Esophagus muscularis mucosa (tissue), 4 donors: ENCODE measurements around the gene DIP2C. TPM values are rescaled to one million over a fixed set of nuclear protein-coding genes. Genes with fewer than 3 reads are reported as not detected.
"Not testable (repeated sequence)": the region's sequence is repeated elsewhere in the genome, so short reads cannot be mapped to it uniquely, and the experiment has no call there.

Experiments used
- DNase-seq: peaks from one replicate; pipeline ENCODE4 v3.0.0-alpha.2; 2017; ENCODE audit errors: extremely low spot score
- H3K27ac ChIP-seq, 4 donors: fragments of 200-600 bp; sonication (generic); replicated peaks in 1 of 4; 1 replicate in 3 of 4; 2 replicates in 1 of 4; pipeline ENCODE4 v1.5.1; 2016 to 2019; ENCODE audit warnings: mild to moderate bottlenecking in 1 of 4
- H3K27me3 ChIP-seq, 4 donors: fragments of 200-600 bp; sonication (generic); one replicate each; pipeline versions ENCODE4 v1.5.1 to v1.6.0; 2016 to 2019
- H3K36me3 ChIP-seq, 4 donors: fragments of 200-600 bp; sonication (generic); one replicate each; pipeline ENCODE4 v1.5.1; 2016 to 2019
- H3K4me1 ChIP-seq, 4 donors: fragments of 200-600 bp; sonication (generic); one replicate each; pipeline ENCODE4 v1.5.1; 2016 to 2019
- H3K4me3 ChIP-seq, 4 donors: fragments of 200-600 bp; sonication (generic); 1 replicate in 2 of 4; 2 replicates in 2 of 4; pipeline ENCODE4 v1.5.1; 2016 to 2019; ENCODE audit warnings: mild to moderate bottlenecking in 4 of 4, moderate library complexity in 1 of 4
- H3K9me3 ChIP-seq, 4 donors: fragments of 200-600 bp; sonication (generic); 1 replicate in 3 of 4; 2 replicates in 1 of 4; pipeline ENCODE4 v1.5.1; 2016 to 2019
- EP300 ChIP-seq: sonication (generic); formaldehyde crosslinking; IDR thresholded peaks from one replicate; pipeline ENCODE4 v1.6.1; 2017; ENCODE audit warnings: antibody characterized with exemption
- POLR2A ChIP-seq: fragments of 450-650 bp; IDR thresholded peaks from one replicate; pipeline ENCODE4 v1.6.1; 2017; ENCODE audit warnings: antibody characterized with exemption, moderate library complexity, mild to moderate bottlenecking, low read depth
- POLR2AphosphoS5 ChIP-seq, 2 donors: sonication (generic); formaldehyde crosslinking; IDR thresholded peaks; one replicate each; pipeline ENCODE4 v1.6.1; 2017; ENCODE audit warnings: antibody characterized with exemption in 2 of 2
- WGBS: methylation state at CpG from one replicate; pipeline ENCODE4 v1.1.5; 2018; 5-methylcytosine and 5-hydroxymethylcytosine counted together
- intact Hi-C: fragments of 100-400 bp; cut with DNase I; formaldehyde crosslinking; loops from one replicate; pipeline ENCODE4 v1.15.1; 2023
- total RNA-seq, 4 donors: library from RNA; depleted of rRNA; stranded (reverse); fragments of >200 nt; gene quantifications; one replicate each; pipeline versions ENCODE4 v1.1.0 to v1.2.1, GENCODE V29; 2016
- TF ChIP-seq, protein P1 (sequence below), 3 experiments: fragments of 200-600 bp in 2 of 3; fragments of 450-650 bp in 1 of 3; sonication (generic) in 2 of 3; IDR thresholded peaks; one replicate each; pipeline ENCODE4 v1.5.1; 2017 to 2019; ENCODE audit warnings: antibody characterized with exemption in 3 of 3, mild to moderate bottlenecking in 2 of 3, moderate library complexity in 1 of 3

DIP2C gene
- total RNA-seq, 4 donors from 2014 or later = 38.6 to 66.4 (median 55.7) TPM

DNA sequence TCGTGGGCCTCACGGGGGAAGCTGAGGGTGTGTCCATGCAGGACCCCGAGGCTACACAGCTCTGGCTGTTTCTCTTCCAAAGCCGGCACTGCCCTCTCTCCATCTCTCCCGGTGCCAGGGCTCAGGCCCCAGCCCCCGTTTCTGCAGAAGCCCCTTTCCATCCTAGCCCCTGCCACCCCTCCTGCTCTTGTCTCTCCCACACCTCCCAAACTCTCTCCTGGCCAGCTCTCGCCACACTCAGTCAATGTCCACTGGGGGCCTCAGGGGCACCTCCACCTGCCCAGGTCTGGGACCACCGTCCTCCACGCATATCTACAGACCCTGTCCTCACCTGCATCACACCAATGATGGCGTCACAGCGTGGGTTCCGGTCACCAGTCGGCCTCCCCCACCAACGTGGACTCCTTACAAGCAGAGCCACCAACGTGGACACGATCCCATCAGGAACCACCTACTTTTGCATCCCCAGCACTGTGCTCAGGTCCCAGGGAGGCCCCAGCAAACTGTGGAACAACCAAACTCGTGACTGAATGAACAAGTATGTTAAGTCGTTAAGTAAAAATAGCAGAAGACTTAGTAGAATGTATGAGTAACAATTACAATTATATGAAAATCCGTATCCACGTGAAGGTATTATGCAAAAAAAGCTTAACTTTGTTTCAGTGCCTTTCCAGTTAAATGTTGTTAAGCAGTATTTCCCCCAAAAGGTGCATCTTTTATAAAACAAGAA, 38.4 kb downstream of the DIP2C start:
- peaks cover 0 to 1% (median 0%) of the 10 kb centered on the region in 4 donors for H3K9me3 ChIP-seq
- H3K27me3 ChIP-seq = no peaks in the 10 kb centered on the region
- intact Hi-C loops = no loop called here
- peak overlapping the region; percentile 83 to 93 (median 89) for H3K27ac ChIP-seq
- DNase-seq = no peak
- WGBS = 58% methylated on average over 19 of the region's 20 CpGs
- TF ChIP-seq POLR2A (no peak), POLR2AphosphoS5 (IDR thresholded peaks at IDR 0.05) (peak; percentile 60 to 84), EP300 (no peak)
- TF ChIP-seq, protein P1, sequence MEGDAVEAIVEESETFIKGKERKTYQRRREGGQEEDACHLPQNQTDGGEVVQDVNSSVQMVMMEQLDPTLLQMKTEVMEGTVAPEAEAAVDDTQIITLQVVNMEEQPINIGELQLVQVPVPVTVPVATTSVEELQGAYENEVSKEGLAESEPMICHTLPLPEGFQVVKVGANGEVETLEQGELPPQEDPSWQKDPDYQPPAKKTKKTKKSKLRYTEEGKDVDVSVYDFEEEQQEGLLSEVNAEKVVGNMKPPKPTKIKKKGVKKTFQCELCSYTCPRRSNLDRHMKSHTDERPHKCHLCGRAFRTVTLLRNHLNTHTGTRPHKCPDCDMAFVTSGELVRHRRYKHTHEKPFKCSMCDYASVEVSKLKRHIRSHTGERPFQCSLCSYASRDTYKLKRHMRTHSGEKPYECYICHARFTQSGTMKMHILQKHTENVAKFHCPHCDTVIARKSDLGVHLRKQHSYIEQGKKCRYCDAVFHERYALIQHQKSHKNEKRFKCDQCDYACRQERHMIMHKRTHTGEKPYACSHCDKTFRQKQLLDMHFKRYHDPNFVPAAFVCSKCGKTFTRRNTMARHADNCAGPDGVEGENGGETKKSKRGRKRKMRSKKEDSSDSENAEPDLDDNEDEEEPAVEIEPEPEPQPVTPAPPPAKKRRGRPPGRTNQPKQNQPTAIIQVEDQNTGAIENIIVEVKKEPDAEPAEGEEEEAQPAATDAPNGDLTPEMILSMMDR (IDR thresholded peaks at IDR 0.05) = no peak
- H3K4me1 ChIP-seq = peaks cover 50 to 70% (median 60%) of the 10 kb centered on the region in 4 donors
- no peaks in the 10 kb centered on the region for H3K36me3 ChIP-seq
- H3K4me3 ChIP-seq = peak overlapping the region; percentile 47 to 55 (median 52)

DNA sequence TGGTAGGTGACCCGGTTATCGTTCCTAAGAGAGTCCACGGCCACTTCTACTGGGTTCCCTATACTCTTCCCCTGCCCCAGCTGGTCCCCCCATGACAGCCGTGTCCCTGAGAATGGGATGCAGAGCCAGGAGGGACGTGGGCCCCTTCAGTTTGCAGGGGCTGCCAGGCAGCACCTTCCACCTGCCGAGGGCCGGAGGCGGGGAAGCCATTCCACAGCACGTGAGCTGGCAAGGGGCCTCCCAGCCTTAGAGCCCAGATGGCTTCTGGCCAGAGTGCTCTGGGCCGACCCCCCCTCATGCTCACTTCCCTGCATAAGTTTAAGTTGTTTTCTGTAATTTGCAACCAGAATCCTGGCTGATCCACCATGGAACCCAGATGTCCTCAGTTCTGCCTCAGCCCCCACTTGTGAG, 39.0 kb downstream of the DIP2C start:
- intact Hi-C loops = no loop called here
- no peak for DNase-seq
- H3K27me3 ChIP-seq = no peaks in the 10 kb centered on the region
- peaks cover 0 to 7% (median under 1%) of the 10 kb centered on the region in 4 donors for H3K9me3 ChIP-seq
- TF ChIP-seq, protein P1 (IDR thresholded peaks at IDR 0.05) = no peak
- TF ChIP-seq POLR2AphosphoS5 (IDR thresholded peaks at IDR 0.05) = peak in 1 of 2 donors; percentile 13
- peak overlapping the region; percentile 83 to 93 (median 89) for H3K27ac ChIP-seq
- 78% methylated on average over 3 of the region's 10 CpGs for WGBS
- peak overlapping the region; percentile 47 to 55 (median 52) for H3K4me3 ChIP-seq
- no peaks in the 10 kb centered on the region for H3K36me3 ChIP-seq
- peaks cover 50 to 70% (median 60%) of the 10 kb centered on the region in 4 donors for H3K4me1 ChIP-seq

DNA sequence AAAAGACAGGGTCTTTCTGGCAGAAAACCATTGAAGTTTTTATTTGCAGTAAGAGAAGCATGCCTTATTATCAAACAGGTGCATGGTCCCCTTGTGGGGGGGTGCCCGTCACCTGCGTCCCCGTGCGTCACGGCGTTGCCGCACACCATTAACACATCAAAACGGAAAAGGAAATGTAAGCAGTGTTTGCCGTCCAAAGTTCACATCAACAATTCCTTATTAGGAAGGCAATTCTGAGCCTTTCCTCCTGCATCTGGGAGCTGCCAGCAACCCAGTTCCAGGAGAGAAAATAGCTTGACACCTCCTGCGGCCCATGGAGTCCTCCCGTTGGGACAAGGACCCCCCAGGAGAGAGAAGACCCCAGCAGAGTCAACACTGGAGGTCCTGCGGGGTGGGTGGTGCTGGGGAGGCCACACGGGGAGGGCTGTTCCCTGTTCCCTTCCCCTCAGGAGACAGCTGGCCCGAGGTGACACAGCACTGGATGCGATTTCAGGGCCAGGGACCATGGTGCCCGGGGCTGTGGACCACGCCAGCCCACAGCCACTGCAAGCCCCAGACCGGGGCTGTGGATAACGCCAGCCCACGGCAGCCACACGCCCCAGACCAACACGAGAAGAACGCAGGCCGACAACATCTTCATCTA, 39.5 kb downstream of the DIP2C start:
- no peak for DNase-seq
- H3K36me3 ChIP-seq = no peaks in the 10 kb centered on the region
- H3K4me3 ChIP-seq = peak overlapping the region; percentile 47 to 55 (median 52)
- intact Hi-C loops = no loop called here
- peaks cover 0 to 13% (median 6%) of the 10 kb centered on the region in 4 donors for H3K9me3 ChIP-seq
- peak overlapping the region; percentile 83 to 93 (median 89) for H3K27ac ChIP-seq
- 43% methylated on average over 20 of the region's 24 CpGs for WGBS
- peak; percentile 95 for TF ChIP-seq EP300
- peak; percentile 16 for TF ChIP-seq POLR2A
- TF ChIP-seq, protein P1 (IDR thresholded peaks at IDR 0.05) = no peak
- TF ChIP-seq POLR2AphosphoS5 (IDR thresholded peaks at IDR 0.05) = peak; percentile 93 to 94
- H3K4me1 ChIP-seq = peaks cover 49 to 64% (median 55%) of the 10 kb centered on the region in 4 donors
- H3K27me3 ChIP-seq = no peaks in the 10 kb centered on the region

DNA sequence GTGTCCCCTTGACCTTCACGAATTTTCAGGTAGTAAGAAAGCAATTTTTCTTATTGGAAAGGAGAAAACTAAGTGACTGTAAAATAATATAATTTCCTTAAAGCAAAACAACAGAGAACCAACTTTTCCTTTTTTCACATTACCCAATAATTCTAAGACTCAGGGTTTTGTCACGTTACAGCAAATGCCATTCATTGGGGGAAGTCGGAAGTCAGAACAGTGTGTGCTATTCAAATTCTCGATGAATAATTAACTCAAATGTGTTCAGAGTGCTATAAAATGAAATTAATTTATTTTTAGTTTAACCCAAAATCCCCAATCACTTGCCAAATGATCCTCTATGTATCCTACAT, 40.0 kb downstream of the DIP2C start:
- DNase-seq = no peak
- intact Hi-C loops = no loop called here
- peaks cover 0 to 17% (median 10%) of the 10 kb centered on the region in 4 donors for H3K9me3 ChIP-seq
- no peaks in the 10 kb centered on the region for H3K27me3 ChIP-seq
- H3K27ac ChIP-seq = peak overlapping the region; percentile 83 to 93 (median 89)
- H3K36me3 ChIP-seq = no peaks in the 10 kb centered on the region
- 74% methylated on average over 4 of the region's 4 CpGs for WGBS
- peak overlapping the region; percentile 47 to 55 (median 52) for H3K4me3 ChIP-seq
- TF ChIP-seq POLR2AphosphoS5 (IDR thresholded peaks at IDR 0.05) = no peak
- peaks cover 47 to 63% (median 50%) of the 10 kb centered on the region in 4 donors for H3K4me1 ChIP-seq

DNA sequence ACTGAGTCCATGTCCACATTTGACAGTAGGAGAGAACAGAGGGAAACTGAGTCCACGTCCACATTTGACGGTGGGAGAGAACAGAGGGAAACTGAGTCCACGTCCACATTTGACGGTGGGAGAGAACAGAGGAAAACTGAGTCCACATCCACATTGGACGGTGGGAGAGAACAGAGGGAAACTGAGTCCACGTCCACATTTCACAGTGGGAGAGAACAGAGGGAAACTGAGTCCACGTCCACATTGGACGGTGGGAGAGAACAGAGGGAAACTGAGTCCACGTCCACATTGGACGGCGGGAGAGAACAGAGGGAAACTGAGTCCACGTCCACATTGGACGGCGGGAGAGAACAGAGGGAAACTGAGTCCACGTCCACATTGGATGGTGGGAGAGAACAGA, 42.4 kb downstream of the DIP2C start:
- H3K4me3 ChIP-seq, H3K27me3 ChIP-seq, H3K36me3 ChIP-seq, intact Hi-C loops, DNase-seq: not testable (repeated sequence)
- 91% methylated on average over 15 of the region's 15 CpGs for WGBS
- H3K9me3 ChIP-seq = peaks cover 0 to 21% (median 10%) of the 10 kb centered on the region in 4 donors
- H3K27ac ChIP-seq = peak overlapping the region; percentile 24 to 93 (median 68)
- H3K4me1 ChIP-seq = peaks cover 32 to 62% (median 43%) of the 10 kb centered on the region in 4 donors
